B cell (primary cell): Measurements from ENCODE around the gene SERINC5. TPM values are rescaled to one million over a fixed set of nuclear protein-coding genes. Genes with fewer than 3 reads are reported as not detected.
A peak's percentile ranks its signal among the peaks of the same experiment; 100 is the strongest.

ENCODE experiments used
- ATAC-seq: fragments of 200-7000 bp; cut with Tn5 transposase; one replicate; pipeline ENCODE4 v1.10.0; 2021; ENCODE audit warnings: low read depth, mild to moderate bottlenecking, moderate number of reproducible peaks, moderate library complexity
- CTCF ChIA-PET: fragments of 350-600 bp; sonication (Branson Sonifier 250); formaldehyde crosslinking; loops from one replicate; lab custom pipeline; 2021; ENCODE audit warnings: antibody characterized with exemption, inconsistent platforms; lab: Charles Lee
- POLR2A ChIA-PET: fragments of 350-600 bp; sonication (Branson Sonifier 250); formaldehyde crosslinking; loops from one replicate; lab custom pipeline; 2021; ENCODE audit warnings: antibody characterized with exemption; lab: Charles Lee
- DNase-seq: peaks from one replicate; pipeline ENCODE4 v3.0.0; 2013
- H2AFZ ChIP-seq: 2 replicates; pipeline ENCODE4 v1.6.1; 2012; ENCODE audit warnings: mild to moderate bottlenecking, low read depth, low read length; ENCODE audit not compliant: insufficient read depth, poor library complexity, severe bottlenecking
- H3K27ac ChIP-seq, 2 donors: 1 replicate in 1 of 2; 2 replicates in 1 of 2; pipeline ENCODE4 v1.5.1; 2012 to 2013; ENCODE audit warnings: low read length in 2 of 2, mild to moderate bottlenecking in 2 of 2, moderate library complexity in 1 of 2
- H3K27me3 ChIP-seq, 4 experiments: fragments of 200-600 bp in 1 of 4; sonication (generic) in 1 of 4; replicated peaks in 1 of 4; 1 replicate in 2 of 4; 2 replicates in 2 of 4; pipeline versions ENCODE4 v1.6.1 to v1.7.0; 2013 to 2016; ENCODE audit warnings: low read length in 3 of 4, mild to moderate bottlenecking in 2 of 4, mixed read lengths in 1 of 4, moderate library complexity in 1 of 4; ENCODE audit not compliant: insufficient read depth in 4 of 4, control insufficient read depth in 3 of 4; ENCODE audit errors: control extremely low read depth in 1 of 4
- H3K36me3 ChIP-seq, 2 experiments: replicated peaks in 1 of 2; 1 replicate in 1 of 2; 2 replicates in 1 of 2; pipeline versions ENCODE4 v1.6.1 to v1.7.1; 2013; ENCODE audit warnings: low read length in 1 of 2; ENCODE audit not compliant: insufficient read depth in 2 of 2, control insufficient read depth in 1 of 2; ENCODE audit errors: control extremely low read depth in 1 of 2, extremely low read depth in 1 of 2
- H3K4me1 ChIP-seq, 2 donors: fragments of 200-600 bp in 1 of 2; sonication (generic) in 1 of 2; 1 replicate in 1 of 2; 2 replicates in 1 of 2; pipeline versions ENCODE4 v1.5.1 to v1.6.1; 2013 to 2017; ENCODE audit warnings: low read length in 2 of 2; ENCODE audit not compliant: control insufficient read depth in 2 of 2, insufficient read depth in 2 of 2
- H3K4me2 ChIP-seq: replicated peaks from 2 replicates; pipeline ENCODE3; 2012; ENCODE audit warnings: mild to moderate bottlenecking, low read depth, low read length; ENCODE audit not compliant: poor library complexity, severe bottlenecking
- H3K4me3 ChIP-seq, 5 experiments: fragments of 200-600 bp in 1 of 5; sonication (generic) in 1 of 5; 1 replicate in 3 of 5; 2 replicates in 2 of 5; pipeline versions ENCODE4 v1.5.1 to v1.7.0; 2011 to 2016; ENCODE audit warnings: low read length in 4 of 5, mild to moderate bottlenecking in 4 of 5, low read depth in 2 of 5, control low read depth in 1 of 5, moderate library complexity in 1 of 5; ENCODE audit not compliant: insufficient read depth in 1 of 5; ENCODE audit errors: control extremely low read depth in 1 of 5, extremely low read depth in 1 of 5
- H3K79me2 ChIP-seq: fragments of 200-600 bp; sonication (generic); one replicate; pipeline ENCODE4 v1.6.0; 2016; ENCODE audit warnings: low read length; ENCODE audit not compliant: control insufficient read depth, insufficient read depth
- H3K9ac ChIP-seq: fragments of 200-600 bp; sonication (generic); 2 replicates; pipeline ENCODE4 v1.6.1; 2017; ENCODE audit warnings: mild to moderate bottlenecking, low read length, moderate library complexity
- H3K9me3 ChIP-seq, 3 donors: one replicate each; pipeline versions ENCODE4 v1.6.1 to v1.7.1; 2013; ENCODE audit warnings: low read length in 2 of 3; ENCODE audit not compliant: control insufficient read depth in 2 of 3, insufficient read depth in 1 of 3; ENCODE audit errors: control extremely low read depth in 1 of 3
- H4K20me1 ChIP-seq: 2 replicates; pipeline ENCODE4 v1.6.0; 2012; ENCODE audit warnings: mild to moderate bottlenecking, low read length; ENCODE audit not compliant: insufficient read depth, control insufficient read depth, poor library complexity, severe bottlenecking
- H3K27ac Mint-ChIP-seq: one replicate; pipeline ENCODE4 v1.8.0; 2021; ENCODE audit warnings: mixed read lengths
- H3K27me3 Mint-ChIP-seq: one replicate; pipeline ENCODE4 v1.8.0; 2021; ENCODE audit warnings: mixed read lengths
- H3K4me1 Mint-ChIP-seq: one replicate; pipeline ENCODE4 v1.8.0; 2021; ENCODE audit warnings: mixed read lengths
- H3K4me3 Mint-ChIP-seq: one replicate; pipeline ENCODE4 v1.8.0; 2021; ENCODE audit warnings: mixed read lengths
- H3K9me3 Mint-ChIP-seq: one replicate; pipeline ENCODE4 v1.8.0; 2022; ENCODE audit warnings: mixed read lengths; ENCODE audit not compliant: insufficient read depth
- CTCF ChIP-seq: fragments of 200-600 bp; IDR thresholded peaks from one replicate; pipeline ENCODE4 v1.8.0; 2022; ENCODE audit warnings: antibody characterized with exemption, mild to moderate bottlenecking
- EZH2 ChIP-seq: IDR thresholded peaks from 2 replicates; pipeline ENCODE4 v1.6.1; 2012; ENCODE audit warnings: borderline replicate concordance, low read depth, mild to moderate bottlenecking, moderate library complexity, low read length; ENCODE audit not compliant: insufficient read depth, poor library complexity, severe bottlenecking
- WGBS: methylation state at CpG from one replicate; pipeline ENCODE4 v1.1.5; 2013; ENCODE audit warnings: missing lambda C conversion rate; ENCODE audit not compliant: insufficient coverage; 5-methylcytosine and 5-hydroxymethylcytosine counted together
- intact Hi-C: fragments of 100-400 bp; cut with micrococcal nuclease; formaldehyde crosslinking; loops from one replicate; pipeline ENCODE4 v1.10.0; 2022
- polyA plus RNA-seq: library from polyadenylated mRNA; depleted of rRNA; stranded (reverse); fragments of >200 nt; gene quantifications from 2 replicates; pipeline ENCODE4 v1.2.3, GENCODE V29; 2012
- total RNA-seq, 2 donors: library from RNA; stranded (reverse); fragments of 120-200 nt in 1 of 2; gene quantifications; 1 replicate in 1 of 2; 2 replicates in 1 of 2; pipeline versions ENCODE4 v1.2.3 to v1.2.4, GENCODE V29; 2013 to 2022

The SERINC5 gene
- total and polyA plus RNA-seq, 2 donors (not counting 1 experiment from before 2014, with no cell fraction given), result 2.4 to 9.5 TPM

DNA sequence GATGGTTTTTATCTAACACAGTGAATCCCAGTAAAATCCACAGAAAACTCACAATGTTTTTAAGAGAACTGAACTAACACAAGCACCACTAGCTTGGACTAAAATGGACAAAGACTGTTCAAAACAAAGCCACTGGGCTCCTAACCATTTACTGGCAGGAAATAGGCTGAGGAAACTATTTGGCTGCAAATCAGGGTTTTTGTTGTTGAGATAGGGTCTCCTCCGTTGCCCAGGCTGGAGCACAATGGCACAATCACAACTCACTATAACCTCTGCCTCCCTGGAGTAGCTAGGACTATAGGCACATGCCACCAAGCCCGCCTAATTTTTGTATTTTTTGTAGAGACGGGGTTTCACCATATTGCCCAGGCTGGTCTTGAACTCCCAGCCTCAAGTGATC is 121.0 kb downstream of the SERINC5 start:
- ATAC-seq (no peak), DNase-seq (no peak)
- no peaks in the 10 kb centered on the region for H3K9me3 Mint-ChIP-seq
- 100% methylated on average over 2 of the region's 3 CpGs for WGBS
- intact Hi-C loops, result loop anchor here (5.0 kb wide), 2 partner anchors 47 to 122 kb away; partner anchors contain the start of gene SERINC5
- H3K4me3 ChIP-seq, result no peak overlapping the region
- H3K27me3 Mint-ChIP-seq, result no peaks in the 10 kb centered on the region
- H3K4me2 ChIP-seq, result no peak overlapping the region
- H3K36me3 ChIP-seq, result no peaks in the 10 kb centered on the region
- no peak for TF ChIP-seq CTCF
- no peak for TF ChIP-seq EZH2
- peaks cover 29 to 33% of the 10 kb centered on the region in 2 donors for H3K4me1 ChIP-seq
- H3K27ac ChIP-seq, result peak overlapping the region in 1 of 2 donors; percentile 76
- no peaks in the 10 kb centered on the region for H4K20me1 ChIP-seq
- no peaks in the 10 kb centered on the region for H3K27me3 ChIP-seq
- H2AFZ ChIP-seq, result no peak overlapping the region
- peaks cover 31% of the 10 kb centered on the region for H3K4me1 Mint-ChIP-seq
- ChIA-PET POLR2A (no interaction called here), CTCF (interaction anchor here (1.8 kb wide), 1 partner anchor 43 kb away, joined by 5 read pairs; no protein-coding TSS in a partner anchor)
- H3K27ac Mint-ChIP-seq, result peak overlapping the region; percentile 72
- peaks cover 0 to 11% (median 2%) of the 10 kb centered on the region in 3 donors for H3K9me3 ChIP-seq
- H3K9ac ChIP-seq, result no peak overlapping the region
- no peaks in the 10 kb centered on the region for H3K79me2 ChIP-seq
- no peak overlapping the region for H3K4me3 Mint-ChIP-seq

- ATAC-seq (no peak), DNase-seq (no peak)
- no peak overlapping the region for H3K4me3 Mint-ChIP-seq
- Histone ChIP-seq H4K20me1 (no peaks in the 10 kb centered on the region), H3K9ac (no peak overlapping the region), H3K9me3 (peaks cover 0 to 2% (median 0%) of the 10 kb centered on the region in 3 donors), H3K36me3 (no peaks in the 10 kb centered on the region), H3K4me1 (peaks cover 18% of the 10 kb centered on the region in 2 donors), H2AFZ (no peak overlapping the region), H3K27ac (no peak overlapping the region), H3K4me3 (no peak overlapping the region), H3K27me3 (no peaks in the 10 kb centered on the region), H3K79me2 (no peaks in the 10 kb centered on the region), H3K4me2 (no peak overlapping the region)
- no peak for TF ChIP-seq CTCF
- no peak for TF ChIP-seq EZH2
- intact Hi-C loops, result no loop called here
- no peaks in the 10 kb centered on the region for H3K9me3 Mint-ChIP-seq
- H3K27ac Mint-ChIP-seq, result no peak overlapping the region
- CTCF ChIA-PET, result interaction anchor here (1.1 kb wide), 2 partner anchors 26 to 37 kb away, joined by 3 to 4 read pairs; no protein-coding TSS in a partner anchor
- peaks cover 17% of the 10 kb centered on the region for H3K4me1 Mint-ChIP-seq
- POLR2A ChIA-PET, result no interaction called here
- H3K27me3 Mint-ChIP-seq, result no peaks in the 10 kb centered on the region
- WGBS, result 100% methylated on average over 3 of the region's 5 CpGs
Observed at GRCh38 chr5:80129146-80129545, 126.7 kb downstream of the SERINC5 start.
